GM21526 (cell line): ENCODE data around the gene TRIM44.
"Not testable (repeated sequence)": the region's sequence is repeated elsewhere in the genome, so short reads cannot be mapped to it uniquely, and the experiment has no call there.

Source experiments
- ATAC-seq: cut with Tn5 transposase; IDR thresholded peaks from one replicate; pipeline ENCODE4 v1.9.1; 2021; ENCODE audit warnings: moderate library complexity; ENCODE audit not compliant: unreplicated experiment, low FRiP score

The TRIM44 gene

GRCh38 chr11:35748644-35749043, 86.1 kb downstream of the TRIM44 start:
- no peak for ATAC-seq

- ATAC-seq = no peak
These were observed 87.7 kb downstream of the TRIM44 start for GRCh38 chr11:35750315-35750714.

GRCh38 chr11:35750981-35751663, 88.5 kb downstream of the TRIM44 start:
- ATAC-seq = no peak

GRCh38 chr11:35751664-35752061, 89.1 kb downstream of the TRIM44 start:
- no peak for ATAC-seq

- no peak for ATAC-seq
These were observed 89.5 kb downstream of the TRIM44 start for GRCh38 chr11:35752115-35752514.

- not testable (repeated sequence) for ATAC-seq
These were observed 91.0 kb downstream of the TRIM44 start for GRCh38 chr11:35753573-35753972.

GRCh38 chr11:35759951-35760350, 97.4 kb downstream of the TRIM44 start:
- not testable (repeated sequence) for ATAC-seq

GRCh38 chr11:35761899-35762298, 99.3 kb downstream of the TRIM44 start:
- ATAC-seq = no peak

- ATAC-seq = no peak
These were observed 100.7 kb downstream of the TRIM44 start for GRCh38 chr11:35763301-35763700.

- no peak for ATAC-seq
These were observed 101.2 kb downstream of the TRIM44 start for GRCh38 chr11:35763765-35764164.

- no peak for ATAC-seq
These were observed 101.8 kb downstream of the TRIM44 start for GRCh38 chr11:35764417-35764816.

- no peak for ATAC-seq
These were observed 102.6 kb downstream of the TRIM44 start for GRCh38 chr11:35765211-35765610.

GRCh38 chr11:35766651-35767050, 104.1 kb downstream of the TRIM44 start:
- ATAC-seq = no peak

- not testable (repeated sequence) for ATAC-seq
These were observed 107.8 kb downstream of the TRIM44 start for GRCh38 chr11:35770425-35770824.

GRCh38 chr11:35771722-35772121, 109.1 kb downstream of the TRIM44 start:
- no peak for ATAC-seq

GRCh38 chr11:35777241-35777640, 114.7 kb downstream of the TRIM44 start:
- not testable (repeated sequence) for ATAC-seq

- ATAC-seq = not testable (repeated sequence)
These were observed 116.4 kb downstream of the TRIM44 start for GRCh38 chr11:35778943-35779342.

GRCh38 chr11:35779409-35779808, 116.8 kb downstream of the TRIM44 start:
- no peak for ATAC-seq

GRCh38 chr11:35780951-35781860, 118.6 kb downstream of the TRIM44 start:
- no peak for ATAC-seq

GRCh38 chr11:35781861-35782470, 119.4 kb downstream of the TRIM44 start:
- no peak for ATAC-seq

GRCh38 chr11:35783809-35784208, 121.2 kb downstream of the TRIM44 start:
- ATAC-seq = no peak
